ENCODE measurements around the gene PCDHGB6. TPM values are rescaled to one million over a fixed set of nuclear protein-coding genes. Genes with fewer than 3 reads are reported as not detected.
"Not testable (repeated sequence)": the region's sequence is repeated elsewhere in the genome, so short reads cannot be mapped to it uniquely, and the experiment has no call there.

The PCDHGB6 gene
- 1 to 10 TPM; 4.9 to 5.2 TPM for total RNA-seq
- long read RNA-seq, result 0 reads

- intact Hi-C loops (cut with DNase I), result loop anchor here in 1 of 2 donors (10.0 kb wide), 1 partner anchor 53 kb away; the partner anchor contains the start of genes PCDHGA4, PCDHGB1 and PCDHGB2
- ATAC-seq, result peak; percentile 86 to 88
- DNase-seq, result peak; percentile 58
Observed at GRCh38 chr5:141407790-141408505, at the start of gene PCDHGB6. Gene PCDHGB6 (plus strand): TSS chr5:141408021. CDS start chr5:141408203, 182 bp downstream.

GRCh38 chr5:141359790-141360426, 47.9 kb upstream of the PCDHGB6 start, which contains the start of gene PCDHGB2:
Gene PCDHGB2 (plus strand): TSS chr5:141359994. CDS start chr5:141360136, 142 bp downstream.
- intact Hi-C loops (cut with DNase I), result loop anchor here in 1 of 2 donors (10.0 kb wide), 2 partner anchors 45 to 155 kb away; partner anchors contain the start of genes PCDHB12, PCDHGA9 and PCDHGB6
- DNase-seq, result no peak
- ATAC-seq, result no peak

- no peak for ATAC-seq
- intact Hi-C loops (cut with DNase I), result no loop called here
- DNase-seq, result no peak
Observed at GRCh38 chr5:141360685-141361084, 47.1 kb upstream of the PCDHGB6 start.

- intact Hi-C loops (cut with DNase I), result no loop called here
- no peak for DNase-seq
- ATAC-seq, result no peak
Observed at GRCh38 chr5:141362719-141363118, 45.1 kb upstream of the PCDHGB6 start.

GRCh38 chr5:141363952-141364660, 43.7 kb upstream of the PCDHGB6 start, which contains the start of gene PCDHGA5:
Gene PCDHGA5 (plus strand): TSS chr5:141364162. CDS start chr5:141364331, 169 bp downstream.
- DNase-seq (no peak), ATAC-seq (no peak)
- intact Hi-C loops (cut with DNase I), result no loop called here

GRCh38 chr5:141366016-141366896, 41.6 kb upstream of the PCDHGB6 start:
- no peak for ATAC-seq
- intact Hi-C loops (cut with DNase I), result no loop called here
- no peak for DNase-seq

- ATAC-seq (peak; percentile 86 to 90), DNase-seq (peak; percentile 49)
- intact Hi-C loops (cut with DNase I), result no loop called here
Observed at GRCh38 chr5:141369994-141370848, 37.6 kb upstream of the PCDHGB6 start, which contains the start of gene PCDHGB3. Gene PCDHGB3 (plus strand): TSS chr5:141370242. CDS start chr5:141370395, 153 bp downstream.

GRCh38 chr5:141371572-141372475, 36.0 kb upstream of the PCDHGB6 start:
- ATAC-seq, result peak in 1 of 2 donors; percentile 21
- DNase-seq, result no peak
- intact Hi-C loops (cut with DNase I), result no loop called here

- no peak for ATAC-seq
- intact Hi-C loops (cut with DNase I), result no loop called here
- no peak for DNase-seq
Observed at GRCh38 chr5:141373673-141374317, 34.0 kb upstream of the PCDHGB6 start, which contains the start of gene PCDHGA6. Gene PCDHGA6 (plus strand): TSS chr5:141373891. CDS start chr5:141374084, 193 bp downstream.

GRCh38 chr5:141374627-141375026, 33.2 kb upstream of the PCDHGB6 start:
- ATAC-seq (no peak), DNase-seq (no peak)
- intact Hi-C loops (cut with DNase I), result no loop called here

- intact Hi-C loops (cut with DNase I), result not testable (repeated sequence)
Observed at GRCh38 chr5:141375444-141376155, 32.2 kb upstream of the PCDHGB6 start.

GRCh38 chr5:141382469-141383294, 25.1 kb upstream of the PCDHGB6 start, which contains the start of gene PCDHGA7:
Gene PCDHGA7 (plus strand): TSS chr5:141382742. CDS start chr5:141382900, 158 bp downstream.
- ATAC-seq (peak in 1 of 2 donors; percentile 34), DNase-seq (no peak)
- intact Hi-C loops (cut with DNase I), result no loop called here

More at GRCh38 chr5:141375444-141376155, 32.2 kb upstream of the PCDHGB6 start:
- not testable (repeated sequence) for DNase-seq, ATAC-seq

- DNase-seq (no peak), ATAC-seq (no peak)
- intact Hi-C loops (cut with DNase I), result no loop called here
Observed at GRCh38 chr5:141383345-141383744, 24.5 kb upstream of the PCDHGB6 start.
